GM12873 (cell line): ENCODE data around the gene GLIS2.

Experiments
- CTCF ChIP-seq: IDR thresholded peaks from 2 replicates; pipeline ENCODE4 v1.5.1; 2012; ENCODE audit warnings: low read depth, mild to moderate bottlenecking, moderate library complexity, low read length, control low read depth; ENCODE audit not compliant: insufficient read depth; ENCODE audit errors: missing control alignments

Gene GLIS2

GRCh38 chr16:4322121-4323052 is 6.5 kb downstream of the GLIS2 start:
- TF ChIP-seq CTCF, result no peak

- TF ChIP-seq CTCF, result no peak
These were observed 7.4 kb downstream of the GLIS2 start for GRCh38 chr16:4323071-4323844.

- TF ChIP-seq CTCF, result no peak
These were observed 8.1 kb downstream of the GLIS2 start for GRCh38 chr16:4323845-4324488.

GRCh38 chr16:4324492-4325252 is 8.8 kb downstream of the GLIS2 start:
- TF ChIP-seq CTCF, result no peak

GRCh38 chr16:4325253-4325758 is 9.4 kb downstream of the GLIS2 start:
- TF ChIP-seq CTCF, result no peak

GRCh38 chr16:4327386-4328045 is 11.6 kb downstream of the GLIS2 start:
- TF ChIP-seq CTCF, result no peak
